DMS 273 (cell line): ENCODE measurements around the gene ASIC2.

ENCODE experiments used
- DNase-seq: peaks from one replicate; lab custom pipeline; 2025; ENCODE audit not compliant: unreplicated experiment; lab: John Stamatoyannopoulos, UW

ASIC2 gene

GRCh38 chr17:33120103-33120502, 173.0 kb downstream of the ASIC2 start:
- no peak for DNase-seq

DNA sequence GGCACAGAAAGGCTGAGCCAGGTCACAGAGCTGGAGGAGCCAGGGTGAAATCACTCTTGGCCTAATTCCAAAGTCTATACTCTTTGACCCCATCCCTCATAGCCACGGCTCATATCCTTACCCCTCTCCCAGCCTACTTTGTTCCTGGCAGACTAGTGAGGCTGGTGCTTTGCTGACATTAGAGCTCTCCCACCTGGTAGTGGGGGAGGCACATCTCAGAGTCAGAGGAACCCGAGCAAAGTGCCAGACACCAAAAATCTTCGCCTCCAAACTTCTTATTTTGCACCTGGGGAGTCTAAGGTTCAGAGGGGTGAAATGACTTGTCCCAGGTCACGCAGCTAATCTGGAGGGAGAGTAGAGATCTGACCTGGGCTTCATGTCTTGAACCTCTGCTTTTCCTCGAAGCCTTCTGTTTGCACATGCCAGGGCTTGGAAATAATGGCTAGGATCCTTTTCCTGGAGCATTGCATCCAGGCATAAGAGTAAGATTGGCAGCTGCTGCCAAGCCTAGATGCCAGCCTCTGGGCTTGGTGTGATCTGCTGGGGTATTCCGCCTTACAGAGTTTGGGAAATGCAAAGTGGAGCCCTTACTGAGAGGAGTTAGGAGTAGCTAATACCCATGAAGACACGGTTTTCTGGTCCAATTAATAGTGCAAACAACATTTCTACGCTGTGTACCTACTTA, 174.6 kb downstream of the ASIC2 start:
- no peak for DNase-seq

GRCh38 chr17:33116021-33116551, 177.0 kb downstream of the ASIC2 start:
- DNase-seq, result no peak

GRCh38 chr17:33115366-33115765, 177.7 kb downstream of the ASIC2 start:
- DNase-seq, result no peak

GRCh38 chr17:33113991-33114370, 179.1 kb downstream of the ASIC2 start:
- DNase-seq, result no peak

DNA sequence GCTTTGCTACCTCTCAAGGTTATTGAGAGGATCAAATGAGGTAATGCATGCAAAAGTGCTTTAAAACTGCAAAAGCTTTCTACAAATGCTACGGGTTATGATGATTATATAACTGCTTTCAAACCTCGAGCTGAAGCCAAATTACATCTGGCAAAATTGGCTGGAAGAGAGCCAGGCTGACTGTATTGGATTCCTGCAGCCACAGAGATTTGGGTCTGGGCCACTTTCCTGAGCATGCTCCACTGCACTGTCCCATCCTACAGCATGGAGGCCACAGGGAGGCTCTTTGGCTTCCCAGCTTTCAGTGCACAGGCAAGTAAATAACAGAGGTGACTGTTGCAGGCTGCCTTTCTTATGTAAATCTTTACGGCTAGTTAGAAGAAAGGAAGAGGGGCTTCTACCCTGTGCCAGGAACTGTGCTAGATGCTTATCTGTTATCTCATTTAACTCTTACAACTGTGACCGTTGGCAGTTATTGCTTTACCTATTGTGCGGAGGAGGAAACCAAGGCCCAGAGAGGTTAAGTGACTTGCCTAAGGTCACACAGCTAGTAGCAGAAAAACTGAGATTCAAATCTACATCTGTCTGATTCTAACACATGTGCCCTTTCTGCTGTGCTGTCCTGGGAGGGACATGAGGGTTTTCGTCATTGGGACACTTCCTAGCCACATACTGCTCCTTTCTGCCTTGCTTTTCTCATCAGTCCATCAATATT, 179.7 kb downstream of the ASIC2 start:
- DNase-seq, result peak; percentile 4

GRCh38 chr17:33112763-33113162, 180.3 kb downstream of the ASIC2 start:
- no peak for DNase-seq

GRCh38 chr17:33109336-33110072, 183.6 kb downstream of the ASIC2 start:
- no peak for DNase-seq

GRCh38 chr17:33106525-33107165, 186.4 kb downstream of the ASIC2 start:
- DNase-seq, result no peak

DNA sequence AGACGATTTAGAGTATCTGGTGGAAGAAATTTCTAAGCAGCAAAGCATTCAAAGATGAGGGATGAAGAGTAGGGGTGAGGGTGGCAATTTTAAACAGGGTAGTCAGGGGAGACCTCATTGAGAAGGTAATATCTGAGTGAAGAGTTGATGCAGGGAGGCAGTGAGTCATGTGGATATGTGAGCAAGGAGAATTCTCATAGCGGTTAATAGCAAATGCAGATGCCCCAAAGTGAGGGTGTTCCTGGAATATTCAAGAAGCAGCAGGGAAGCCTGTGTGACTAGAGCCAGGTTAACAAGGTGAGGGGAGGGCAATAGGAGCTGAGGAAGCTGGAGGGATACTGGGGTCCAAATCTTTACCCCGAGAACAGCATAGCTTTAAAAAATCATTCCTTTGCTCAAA, 187.2 kb downstream of the ASIC2 start:
- no peak for DNase-seq

GRCh38 chr17:33099906-33100305, 193.2 kb downstream of the ASIC2 start:
- DNase-seq, result no peak

DNA sequence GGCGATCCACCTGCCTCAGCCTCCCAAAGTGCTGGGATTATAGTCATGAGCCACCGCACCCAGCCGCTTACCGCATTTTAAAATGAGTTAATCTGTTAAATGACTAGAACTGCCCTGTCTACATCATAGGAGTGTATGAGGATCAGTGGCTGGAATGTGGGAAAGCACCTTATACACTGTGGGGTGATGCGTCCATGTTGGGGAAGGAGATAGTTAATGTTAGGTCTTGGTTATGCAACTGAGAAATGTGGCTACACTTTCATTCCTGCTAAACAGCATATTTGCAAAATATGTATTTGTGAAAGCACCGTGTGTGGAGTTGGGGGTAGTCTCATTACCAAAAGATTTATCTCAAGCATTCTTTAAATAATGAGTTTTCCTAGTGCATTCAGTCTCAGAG, 193.8 kb downstream of the ASIC2 start:
- DNase-seq, result no peak

- DNase-seq, result no peak
These were observed 195.7 kb downstream of the ASIC2 start for GRCh38 chr17:33097411-33097810.

DNA sequence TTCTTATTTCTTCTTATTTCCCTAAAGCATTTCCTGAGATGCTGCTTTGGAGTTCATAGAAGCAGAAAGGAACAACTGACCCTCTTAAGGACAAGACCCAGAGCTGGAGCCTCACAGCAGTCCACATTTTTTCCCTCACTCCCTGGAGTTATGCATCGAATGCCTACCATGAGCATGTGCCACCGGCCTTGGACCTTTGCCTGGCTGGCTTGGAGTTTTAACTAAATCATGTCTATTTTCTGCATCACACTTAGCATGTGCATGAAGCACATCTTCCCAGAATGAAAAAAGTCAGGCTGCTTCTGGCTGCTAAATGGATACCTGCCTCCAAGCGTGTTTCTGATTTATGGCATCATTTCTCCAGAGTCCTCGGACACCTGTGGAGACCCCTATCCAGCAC, 196.9 kb downstream of the ASIC2 start:
- DNase-seq, result no peak

- DNase-seq, result no peak
These were observed 201.8 kb downstream of the ASIC2 start for GRCh38 chr17:33091271-33091670.

DNA sequence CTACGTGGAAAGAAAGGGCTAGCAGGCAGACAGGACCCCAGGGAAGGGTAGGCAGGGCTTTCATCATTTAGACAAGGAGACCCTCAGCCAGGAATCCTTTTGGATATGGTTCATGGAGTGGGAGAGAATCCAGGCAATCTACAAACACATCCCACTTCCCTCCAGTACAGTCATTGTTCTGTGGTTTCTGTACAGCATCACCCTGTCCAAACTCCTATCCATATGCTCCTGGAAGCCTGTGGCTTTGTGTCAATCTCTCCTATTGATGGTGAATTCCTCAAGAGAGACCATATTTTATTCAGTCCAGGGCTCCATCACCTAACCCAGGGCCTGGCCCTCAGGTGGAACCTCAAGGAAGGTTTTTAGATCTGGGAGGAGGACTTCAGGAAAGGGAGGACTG, 202.3 kb downstream of the ASIC2 start:
- no peak for DNase-seq

DNA sequence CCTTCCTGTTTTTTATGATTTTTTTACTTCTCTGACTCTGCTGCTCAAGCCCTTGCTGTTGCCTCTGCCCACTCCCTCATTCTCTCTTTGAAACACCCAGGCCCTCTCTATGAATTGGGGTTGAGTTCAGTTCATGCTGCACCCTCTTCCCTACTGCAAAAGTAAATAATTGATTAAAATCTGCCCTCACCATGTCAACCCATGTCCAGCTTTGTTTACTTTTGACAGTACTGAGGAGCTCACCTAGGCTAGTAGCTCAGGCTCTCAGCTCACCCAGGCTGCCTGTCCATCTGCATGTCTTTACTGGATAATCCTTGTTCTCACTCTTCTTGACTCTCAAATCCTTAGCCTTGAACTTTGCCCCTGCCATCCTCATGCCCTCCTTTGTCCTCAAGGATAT, 206.2 kb downstream of the ASIC2 start:
- DNase-seq, result no peak

DNA sequence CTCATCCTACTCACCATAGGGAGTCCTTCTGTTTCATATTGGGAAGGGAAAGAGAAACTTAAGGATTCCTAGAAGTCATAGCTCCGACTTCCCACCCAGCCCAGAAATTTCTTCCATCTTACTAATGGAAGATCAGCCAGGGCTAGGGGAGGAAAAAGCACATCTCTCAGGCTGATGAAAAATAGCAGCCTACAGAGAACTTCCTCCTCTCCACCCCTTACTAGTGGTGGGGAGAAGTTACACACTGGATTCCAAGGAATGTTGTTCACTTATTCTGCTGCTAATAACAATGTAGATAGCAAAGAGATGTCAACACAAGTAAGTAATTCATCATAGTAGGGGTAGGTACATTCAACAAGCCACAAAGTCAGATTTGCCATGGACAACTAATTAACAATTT, 207.1 kb downstream of the ASIC2 start:
- DNase-seq, result no peak

DNA sequence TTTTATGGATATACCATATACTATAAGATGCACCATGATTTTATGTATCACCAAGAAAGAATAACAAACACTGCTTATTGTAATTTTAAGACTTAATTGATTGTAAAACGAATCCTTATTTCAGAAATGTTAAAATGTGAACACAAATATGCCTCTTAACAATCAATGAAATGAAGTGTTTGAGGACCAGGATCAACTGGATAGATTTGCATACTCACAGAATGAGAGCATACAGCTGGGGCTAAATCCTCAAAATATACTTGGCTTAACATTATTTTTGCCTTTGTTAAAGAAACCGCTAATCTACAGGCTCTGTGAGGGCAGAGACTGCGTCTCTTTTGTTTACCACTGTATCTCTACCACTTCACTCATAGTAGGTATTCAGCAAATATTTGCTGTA, 207.8 kb downstream of the ASIC2 start:
- DNase-seq, result no peak

GRCh38 chr17:33084755-33085154, 208.3 kb downstream of the ASIC2 start:
- DNase-seq, result no peak

GRCh38 chr17:33082529-33083173, 210.4 kb downstream of the ASIC2 start:
- no peak for DNase-seq
